ENCODE data around the gene OR51B5.
A peak's percentile ranks its signal among the peaks of the same experiment; 100 is the strongest.
"Not testable (repeated sequence)": the region's sequence is repeated elsewhere in the genome, so short reads cannot be mapped to it uniquely, and the experiment has no call there.

The OR51B5 gene, protein sequence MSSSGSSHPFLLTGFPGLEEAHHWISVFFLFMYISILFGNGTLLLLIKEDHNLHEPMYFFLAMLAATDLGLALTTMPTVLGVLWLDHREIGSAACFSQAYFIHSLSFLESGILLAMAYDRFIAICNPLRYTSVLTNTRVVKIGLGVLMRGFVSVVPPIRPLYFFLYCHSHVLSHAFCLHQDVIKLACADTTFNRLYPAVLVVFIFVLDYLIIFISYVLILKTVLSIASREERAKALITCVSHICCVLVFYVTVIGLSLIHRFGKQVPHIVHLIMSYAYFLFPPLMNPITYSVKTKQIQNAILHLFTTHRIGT
- total RNA-seq = 0 reads per million in 2 donors

DNA sequence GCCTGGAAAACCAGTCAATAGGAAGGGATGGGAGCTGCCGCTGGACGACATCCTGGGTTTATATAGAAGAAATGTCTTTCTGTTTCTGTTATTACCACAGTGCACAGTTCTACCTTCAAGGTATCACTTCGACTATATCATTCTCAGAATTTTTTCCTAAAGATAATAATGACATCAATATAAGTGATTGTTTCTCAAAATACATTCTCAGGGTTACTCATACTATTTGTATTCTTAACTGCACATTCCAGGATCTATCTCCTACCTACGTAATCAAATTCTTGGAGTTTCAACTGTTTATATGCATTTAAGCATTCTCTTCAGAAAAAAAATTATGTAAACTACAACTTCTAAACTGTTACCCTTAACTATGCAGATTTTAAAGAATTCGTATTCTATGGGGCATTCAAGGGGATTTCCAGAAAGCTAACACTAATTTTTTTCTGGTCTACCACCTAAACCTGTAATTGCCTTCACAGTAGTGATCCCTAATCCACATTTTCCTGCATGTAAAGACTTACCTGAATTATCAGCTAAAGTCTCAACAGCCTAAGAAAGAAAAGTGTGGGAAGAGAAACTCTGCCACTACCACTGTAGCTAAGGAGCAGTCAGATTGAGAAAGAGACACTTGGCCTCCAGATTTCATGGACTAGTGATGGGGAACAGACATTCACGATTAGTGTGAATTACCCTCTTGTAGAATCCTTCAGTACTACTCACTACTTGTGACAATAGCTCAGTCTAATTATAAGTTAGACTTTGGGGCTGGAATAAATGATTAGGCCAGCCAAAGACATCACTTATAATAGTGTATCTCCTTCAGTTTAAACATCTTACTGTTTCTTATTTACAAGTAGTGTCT is at the start of gene OR51B5:
OR51B5 (minus strand) TSS at position 51 of the 862 bp plus-strand sequence; CDS start at position 51, 0 bp downstream.
- no peak for DNase-seq

DNA sequence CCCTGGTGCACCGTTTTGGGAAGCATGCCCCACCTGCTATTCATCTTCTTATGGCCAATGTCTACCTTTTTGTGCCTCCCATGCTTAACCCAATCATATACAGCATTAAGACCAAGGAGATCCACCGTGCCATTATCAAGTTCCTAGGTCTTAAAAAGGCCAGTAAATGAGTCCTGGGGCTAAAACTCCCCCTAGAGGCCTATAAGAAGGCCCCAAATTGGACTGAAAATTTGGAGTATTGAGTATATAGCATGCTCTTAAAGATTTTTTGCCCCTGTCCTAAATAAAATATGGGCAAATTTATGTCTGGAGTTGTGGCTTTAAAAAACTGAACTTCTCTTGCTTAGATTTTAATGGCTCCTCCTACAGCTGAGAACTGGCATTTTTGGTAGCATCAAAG is 46.9 kb upstream of the OR51B5 start:
- no peak for DNase-seq

DNA sequence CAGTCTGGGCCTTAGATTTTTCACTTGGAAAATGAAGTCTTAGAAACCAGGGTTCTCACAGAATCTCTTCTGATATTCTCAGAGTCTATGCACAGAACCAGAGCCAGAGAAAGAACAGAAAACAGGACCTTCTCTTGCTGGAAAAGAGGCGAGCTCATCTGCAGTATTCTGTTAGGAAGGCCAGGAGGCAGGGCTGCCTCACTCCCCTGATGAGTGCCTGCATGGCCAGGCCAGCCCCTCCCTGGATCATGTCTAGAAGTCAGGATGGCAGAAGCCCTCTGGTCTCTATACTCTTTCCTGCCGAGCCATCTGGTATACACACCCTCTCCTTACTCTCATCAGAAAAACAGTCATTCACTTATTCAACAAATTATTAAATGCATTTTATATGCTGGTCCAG is 41.0 kb upstream of the OR51B5 start:
- DNase-seq = no peak

DNA sequence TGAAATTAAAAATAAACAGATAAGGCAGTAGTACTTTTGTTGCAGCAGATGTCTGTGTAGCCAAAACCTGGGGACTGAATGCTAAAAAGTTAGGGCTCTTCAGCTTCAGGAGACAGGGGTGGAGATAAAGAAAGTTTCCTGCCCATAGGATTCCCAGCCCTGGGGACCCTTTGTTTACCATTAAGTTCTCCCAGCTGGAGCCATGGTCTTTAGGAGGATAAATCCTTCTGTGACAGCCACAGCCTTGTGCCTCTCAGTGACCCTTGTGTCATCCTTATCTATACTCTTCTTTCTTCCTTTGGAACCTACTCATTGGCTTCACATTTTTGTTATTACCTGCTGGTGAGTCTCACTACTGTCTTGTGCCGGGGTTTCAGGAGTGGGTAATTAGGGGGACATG is 40.3 kb upstream of the OR51B5 start, which contains the start of gene OR51M1:
OR51M1 (plus strand) TSS at position 237 of the 400 bp plus-strand sequence. CDS start 5,587 bp downstream, outside the sequence.
- no peak for DNase-seq

DNA sequence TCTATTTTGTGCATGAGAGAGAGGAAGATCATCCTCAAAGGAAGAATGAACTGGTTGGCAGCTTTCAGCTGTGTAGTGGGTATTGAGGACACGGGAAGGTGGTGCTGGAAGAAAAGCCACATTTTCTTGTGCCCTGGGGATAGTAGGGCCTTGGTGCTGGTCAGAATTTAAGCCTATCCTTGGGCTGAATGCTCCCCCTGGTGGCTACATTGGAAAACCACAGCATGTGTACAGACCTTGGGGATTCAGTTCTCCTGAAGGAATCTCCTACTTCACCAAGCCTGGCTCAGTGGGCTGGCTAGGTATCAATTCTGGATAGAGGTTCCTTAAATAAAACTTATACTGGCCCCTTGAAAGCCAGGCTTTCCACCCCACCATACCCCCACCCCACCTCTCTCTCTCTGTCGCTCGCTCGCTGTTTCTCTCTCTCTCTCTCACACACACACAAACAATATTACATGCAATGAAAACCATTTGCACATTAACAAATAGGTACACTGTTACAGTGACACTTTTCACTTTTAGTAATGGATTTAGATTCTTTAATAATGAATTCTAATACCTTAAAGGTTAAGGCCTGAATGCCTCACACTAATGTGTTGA is 37.5 kb upstream of the OR51B5 start:
- DNase-seq = peak in 1 of 5 experiments; percentile 27

DNA sequence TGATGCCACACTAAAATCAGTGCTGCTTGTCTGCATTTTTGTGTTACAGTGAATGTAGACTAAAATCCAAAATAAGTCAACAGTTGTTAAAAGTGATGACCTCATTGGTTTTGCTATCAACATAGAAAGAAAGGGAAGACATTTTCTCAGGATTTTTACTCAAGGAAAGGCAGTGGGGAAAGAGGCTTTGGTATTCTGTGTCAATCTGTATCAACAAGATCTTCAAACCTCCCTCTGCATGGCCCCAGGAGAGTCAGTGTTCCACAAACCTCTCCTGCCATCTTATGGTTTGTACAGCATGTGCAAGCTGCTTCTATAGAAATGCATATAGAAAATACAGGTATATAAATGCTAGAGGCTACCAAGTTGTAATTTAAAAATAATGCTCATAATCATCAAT is 26.5 kb upstream of the OR51B5 start:
- no peak for DNase-seq

DNA sequence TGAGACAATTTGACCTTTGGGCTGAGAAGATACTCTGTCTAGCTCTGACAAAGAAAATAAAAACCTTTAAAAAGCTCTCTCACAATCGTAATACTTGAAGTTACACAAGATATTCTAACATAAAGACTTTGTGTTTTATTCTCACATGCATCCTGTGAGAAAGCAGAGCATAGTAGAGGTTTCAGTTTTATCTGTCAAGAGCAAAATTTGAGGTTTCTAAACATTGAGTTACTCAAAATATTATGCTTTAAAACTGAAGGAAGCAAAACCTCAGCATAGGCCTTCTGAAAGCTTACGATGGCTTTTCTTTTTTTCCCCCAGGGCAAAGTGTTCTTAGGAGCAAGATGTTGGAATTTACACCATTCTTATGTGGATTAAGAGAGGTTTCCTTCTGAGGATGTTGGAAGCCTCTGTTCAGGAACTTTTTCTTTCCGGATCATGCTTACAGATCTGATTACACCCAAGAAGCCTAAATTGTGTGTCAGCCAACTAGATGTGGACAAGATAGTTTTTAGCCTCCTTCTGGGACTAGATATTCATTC is 25.2 kb upstream of the OR51B5 start:
- DNase-seq = no peak

DNA sequence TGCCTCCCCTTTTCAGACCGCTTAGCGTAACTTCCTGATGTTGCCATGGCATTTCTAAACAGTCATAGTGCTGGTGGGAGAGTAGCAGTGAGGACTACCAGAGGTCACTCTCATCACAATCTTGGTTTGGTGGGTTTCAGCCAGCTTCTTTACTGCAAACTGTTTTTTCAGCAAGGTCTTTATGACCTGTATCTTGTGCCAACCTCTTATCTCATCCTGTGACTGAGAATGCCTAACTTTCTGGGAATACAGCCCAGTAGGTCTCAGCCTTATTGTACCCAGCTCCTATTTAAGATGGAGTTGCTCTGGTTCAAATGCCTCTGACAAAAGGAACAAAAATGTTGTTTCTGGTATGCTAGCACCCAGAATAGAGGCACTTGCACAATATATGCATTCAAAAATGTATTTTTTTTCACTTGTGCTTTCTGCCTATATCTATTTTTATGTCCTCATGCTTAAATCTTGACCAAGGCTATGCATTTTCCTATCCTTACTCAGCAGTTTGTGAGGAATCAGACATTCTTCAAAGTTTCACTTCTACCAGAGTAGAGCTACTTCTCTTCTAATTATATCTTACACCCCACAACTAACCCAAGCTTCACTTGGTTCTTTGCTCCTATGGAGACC is 24.2 kb upstream of the OR51B5 start:
- no peak for DNase-seq

DNA sequence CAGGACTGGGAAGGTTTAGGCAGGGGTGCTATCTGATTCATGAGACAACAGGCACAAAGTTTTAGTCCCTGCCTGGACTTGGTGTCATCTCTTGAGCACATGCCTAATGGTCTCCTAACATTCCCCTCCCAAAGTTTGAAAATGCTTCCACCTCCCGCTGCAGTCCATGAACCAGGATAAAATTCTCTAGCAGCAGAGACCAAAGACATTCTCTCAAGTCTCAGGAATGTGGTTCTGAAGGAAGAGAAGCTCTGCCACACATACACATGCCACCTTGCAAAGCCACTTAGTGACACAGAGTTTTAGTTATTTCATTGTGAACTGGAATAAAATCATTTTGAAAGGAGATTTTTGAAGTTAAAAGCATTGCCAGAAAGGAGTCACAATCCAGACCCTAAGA is 23.5 kb upstream of the OR51B5 start:
- no peak for DNase-seq

DNA sequence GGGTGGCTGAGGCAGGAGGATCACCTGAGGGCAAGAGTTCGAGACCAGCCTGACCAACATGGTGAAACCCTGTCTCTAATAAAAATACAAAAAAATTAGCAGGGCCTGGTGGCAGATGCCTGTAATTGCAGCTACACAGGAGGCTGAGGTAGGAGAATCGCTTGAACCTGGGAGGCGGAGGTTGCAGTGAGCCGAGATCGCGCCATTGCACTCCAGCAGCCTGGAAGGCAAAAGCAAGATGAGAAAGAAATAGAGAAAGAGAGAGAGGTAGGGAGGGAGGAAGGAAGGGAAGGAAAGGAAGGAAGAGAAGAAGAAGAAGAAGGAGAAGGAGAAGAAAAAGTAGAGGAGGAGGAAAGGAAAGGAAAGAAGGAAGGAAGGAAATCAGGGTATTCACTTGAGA is 23.0 kb upstream of the OR51B5 start:
- DNase-seq = not testable (repeated sequence)

DNA sequence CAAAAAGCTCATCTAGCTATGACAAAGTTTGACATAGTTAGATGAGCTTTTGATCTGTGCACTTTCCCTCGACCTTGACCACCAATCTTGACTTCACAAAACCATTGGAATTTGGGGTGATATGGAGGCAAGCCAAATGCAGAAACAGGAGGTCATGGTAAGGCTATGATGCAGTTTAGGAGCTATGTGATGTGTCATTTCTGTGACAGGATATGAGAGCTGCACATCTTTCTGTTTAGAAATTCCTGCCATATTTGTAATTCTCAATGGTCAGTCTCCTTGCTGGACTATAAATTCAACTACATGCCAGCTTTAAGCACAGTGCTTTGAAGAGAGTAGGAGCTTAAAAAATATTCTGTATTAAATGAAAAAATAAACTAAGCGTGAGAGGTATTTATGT is 20.9 kb upstream of the OR51B5 start:
- no peak for DNase-seq

DNA sequence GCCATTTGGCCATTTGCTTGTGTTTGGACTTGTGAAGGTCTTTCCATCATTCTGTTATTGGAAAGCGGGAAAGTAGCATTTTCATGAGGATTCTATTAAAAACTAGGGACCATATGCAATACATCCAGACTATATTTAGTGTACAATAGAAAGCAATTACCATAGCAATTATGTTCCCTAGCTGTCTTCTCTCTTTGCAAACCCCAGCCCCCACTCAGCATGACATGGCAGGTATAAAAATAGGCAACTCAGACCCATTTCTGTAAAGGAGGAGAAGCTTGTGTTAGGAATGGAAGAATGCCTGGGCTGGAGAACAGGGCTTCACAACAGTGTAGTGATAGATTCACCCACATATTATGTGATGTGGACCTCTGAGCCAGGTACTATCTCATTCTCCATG is 20.4 kb upstream of the OR51B5 start:
- no peak for DNase-seq

DNA sequence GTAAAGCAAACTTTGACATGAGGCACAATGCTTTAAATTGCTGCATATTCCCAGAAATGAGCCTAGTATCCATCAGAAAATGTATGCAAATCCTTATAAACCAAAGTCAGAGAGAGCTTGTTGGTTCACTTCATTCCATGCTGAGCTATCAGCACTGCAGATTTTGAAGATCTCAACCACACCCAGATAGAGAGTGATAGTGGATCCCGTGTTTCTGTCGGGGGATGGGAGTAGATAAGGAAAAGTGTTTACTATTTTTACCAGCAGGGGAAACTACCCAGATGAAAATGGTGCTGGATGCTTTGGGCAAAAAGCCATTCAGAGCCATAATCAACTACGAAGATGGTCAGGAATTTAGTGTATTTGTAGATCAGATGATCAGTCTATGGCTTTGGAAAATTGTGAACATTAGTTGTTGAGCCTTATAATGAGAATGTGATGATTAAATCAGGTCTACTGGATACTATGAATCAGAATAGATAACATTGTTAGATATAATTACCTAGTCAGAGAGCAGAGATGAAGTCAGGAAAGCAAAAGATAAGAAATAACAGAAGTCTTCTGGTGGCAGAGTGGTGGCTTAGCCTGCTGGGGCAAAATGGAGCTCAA is 18.8 kb upstream of the OR51B5 start:
- DNase-seq = no peak

DNA sequence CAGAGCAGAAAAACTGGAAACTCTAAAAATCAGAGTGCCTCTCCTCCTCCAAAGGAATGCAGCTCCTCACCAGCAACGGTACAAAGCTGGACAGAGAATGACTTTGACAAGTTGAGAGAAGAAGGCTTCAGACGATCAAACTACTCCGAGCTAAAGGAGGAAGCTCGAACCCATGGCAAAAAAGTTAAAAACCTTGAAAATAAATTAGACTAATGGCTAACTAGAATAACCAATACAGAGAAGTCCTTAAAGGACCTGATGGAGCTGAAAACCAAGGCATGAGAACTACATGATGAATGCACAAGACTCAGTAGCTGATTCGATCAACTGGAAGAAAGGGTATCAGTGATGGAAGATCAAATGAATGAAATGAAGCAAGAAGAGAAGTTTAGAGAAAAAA is 12.7 kb upstream of the OR51B5 start:
- not testable (repeated sequence) for DNase-seq

DNA sequence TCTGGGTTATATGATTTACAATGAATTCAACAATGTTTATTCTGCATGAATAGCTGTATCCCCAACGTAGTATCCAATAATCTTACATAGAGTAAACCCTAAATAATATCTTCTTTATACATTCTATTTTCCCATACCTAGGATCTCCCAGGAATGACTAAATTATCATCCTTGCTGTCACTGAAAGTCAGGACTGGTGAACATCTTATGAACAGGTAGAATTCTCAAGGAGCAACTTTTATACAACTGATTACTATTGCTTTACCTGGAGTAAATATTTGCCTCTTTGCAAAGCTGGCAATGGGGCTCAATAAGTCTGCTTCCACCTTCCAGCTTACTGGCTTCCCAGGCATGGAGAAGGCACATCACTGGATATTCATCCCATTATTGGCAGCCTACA is 7.9 kb upstream of the OR51B5 start, which contains the start of gene OR51B6:
OR51B6 (plus strand) TSS at position 301 of the 400 bp plus-strand sequence; CDS start at position 301, 0 bp downstream.
- no peak for DNase-seq

DNA sequence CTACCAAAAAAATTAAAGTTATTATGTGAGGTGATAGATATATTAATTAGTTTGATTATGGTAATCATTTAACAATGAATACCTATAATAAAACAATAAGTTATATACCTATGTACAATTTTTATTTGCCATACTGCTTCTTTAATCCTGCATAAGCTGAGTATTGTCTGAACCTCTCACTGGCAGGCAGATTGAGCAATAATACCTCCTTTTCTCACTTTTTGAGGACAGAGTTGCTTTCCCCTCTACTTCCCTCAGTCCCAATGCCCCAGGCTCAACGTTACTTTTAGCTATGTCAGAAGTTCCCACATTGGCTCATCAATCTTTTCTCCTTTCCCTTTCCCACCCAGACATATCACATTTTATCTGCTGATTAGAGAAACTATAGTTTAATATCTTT is 6.2 kb upstream of the OR51B5 start:
- DNase-seq = no peak

DNA sequence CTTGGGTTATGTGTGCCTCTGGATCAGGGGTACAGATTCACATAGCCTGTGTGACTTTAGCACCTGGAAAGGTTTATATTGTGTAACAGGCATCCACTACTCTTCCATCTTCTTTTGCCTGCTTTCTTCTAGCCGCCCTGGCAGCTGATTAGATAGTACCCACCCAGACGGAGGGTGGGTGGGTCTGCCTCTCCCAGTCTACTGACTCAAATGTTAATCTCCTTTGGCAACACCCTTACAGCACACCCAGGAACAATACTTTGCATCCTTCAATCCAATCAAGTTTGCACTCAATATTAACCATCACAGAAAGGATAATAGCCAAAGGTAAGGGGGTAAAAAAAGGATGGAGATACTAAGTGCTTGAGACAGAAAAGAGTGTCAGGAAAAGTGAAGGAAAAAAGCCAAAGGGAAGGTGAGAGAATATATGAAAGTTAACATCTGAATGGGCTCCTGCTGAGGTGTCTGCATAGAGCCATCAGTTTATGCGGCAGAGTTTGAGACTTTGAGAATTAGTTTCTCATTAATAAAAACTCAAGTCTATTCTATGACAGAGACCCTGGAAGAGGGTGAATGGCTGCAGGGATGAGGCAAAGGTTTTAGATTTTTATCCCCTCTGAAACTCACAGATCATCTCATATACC is 5.3 kb upstream of the OR51B5 start:
- DNase-seq = no peak

DNA sequence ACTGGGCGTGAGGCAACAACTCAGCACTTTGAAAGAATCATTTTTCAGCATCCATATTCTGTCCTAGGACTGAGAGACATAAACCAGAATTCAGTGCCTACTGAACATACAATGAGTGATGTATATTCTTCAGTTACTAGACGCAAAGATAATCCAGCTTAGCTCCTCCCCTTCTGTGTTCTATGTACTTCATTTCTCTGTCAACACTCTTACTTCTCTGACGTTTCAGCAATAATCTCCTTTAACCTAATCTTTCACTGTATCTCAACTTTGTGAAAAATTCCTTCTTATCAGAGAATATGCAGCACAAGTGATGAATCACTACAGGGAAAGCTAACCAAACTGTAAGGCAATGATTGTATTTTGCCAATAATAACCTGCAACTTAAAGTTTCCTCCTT is 2.5 kb upstream of the OR51B5 start:
- no peak for DNase-seq

DNA sequence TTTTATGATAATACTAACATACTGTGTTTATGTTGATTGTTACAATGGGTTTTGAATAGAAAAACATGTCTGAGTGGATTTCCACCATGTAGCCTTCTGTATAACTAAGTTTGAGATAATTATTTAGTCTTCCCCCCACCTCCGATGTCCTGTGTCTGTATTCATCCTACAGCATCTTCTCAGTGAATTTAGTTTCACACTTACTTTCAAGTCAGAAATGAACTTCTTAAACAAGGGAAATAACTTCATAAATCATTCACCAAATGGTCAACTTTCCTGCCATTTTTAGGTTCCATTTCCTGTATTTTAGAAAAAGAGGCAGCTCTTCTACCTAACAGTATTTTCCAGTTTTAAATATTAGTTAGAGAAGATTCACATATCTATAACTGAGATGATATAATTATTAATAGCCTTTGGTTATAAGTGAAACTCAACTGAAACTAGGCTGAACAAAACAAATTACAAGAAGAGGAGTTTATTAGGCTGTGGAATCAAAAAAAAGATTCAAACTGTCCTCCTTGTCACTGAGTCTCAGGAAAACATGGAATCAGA is 3.5 kb downstream of the OR51B5 start:
- no peak for DNase-seq

DNA sequence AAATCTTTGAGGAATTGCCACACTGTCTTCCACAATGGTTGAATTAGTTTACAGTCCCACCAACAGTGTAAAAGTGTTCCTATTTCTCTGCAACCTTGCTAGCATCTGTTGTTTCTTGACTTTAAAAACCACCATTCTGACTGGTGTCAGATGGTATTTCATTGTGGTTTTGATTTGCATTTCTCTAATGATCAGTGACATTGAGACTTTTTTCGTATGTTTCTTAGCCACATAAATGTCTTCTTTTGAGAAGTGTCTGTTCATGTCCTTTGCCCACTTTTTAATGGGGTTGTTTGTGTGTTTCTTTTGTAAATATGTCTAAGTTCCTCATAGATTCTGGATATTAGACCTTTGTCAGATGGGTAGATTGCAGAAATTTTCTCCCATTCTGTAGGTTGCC is 6.1 kb downstream of the OR51B5 start:
- not testable (repeated sequence) for DNase-seq

DNA sequence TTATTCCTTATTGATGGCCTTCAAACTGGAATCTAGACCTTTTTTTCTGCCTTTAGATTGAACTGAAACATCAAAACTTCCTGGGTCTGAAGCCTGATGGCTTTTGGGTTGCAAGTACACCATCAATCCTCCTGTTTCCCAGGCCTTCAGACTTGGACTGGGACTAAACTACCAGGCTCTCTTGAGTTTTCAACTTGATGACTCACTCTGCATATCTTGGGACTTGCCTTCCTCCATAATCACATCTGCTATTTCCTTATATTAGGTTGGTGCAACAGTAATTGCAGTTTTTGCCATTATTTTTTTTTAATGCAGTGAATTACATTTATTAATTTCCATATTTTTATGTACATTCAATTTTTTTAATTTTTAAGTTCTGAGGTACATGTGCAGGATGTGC is 7.0 kb downstream of the OR51B5 start:
- DNase-seq = no peak

Measured in T-helper 2 cell (primary cell).